NCI-H1694 treated with DMSO at 0.1 percent for 48 hours (cell line): Measurements from ENCODE around the gene VTI1B.
A peak's percentile ranks its signal among the peaks of the same experiment; 100 is the strongest.
"Not testable (repeated sequence)": the region's sequence is repeated elsewhere in the genome, so short reads cannot be mapped to it uniquely, and the experiment has no call there.

Experiments
- DNase-seq: peaks from one replicate; lab custom pipeline; 2025; lab: John Stamatoyannopoulos, UW

Gene VTI1B

DNA sequence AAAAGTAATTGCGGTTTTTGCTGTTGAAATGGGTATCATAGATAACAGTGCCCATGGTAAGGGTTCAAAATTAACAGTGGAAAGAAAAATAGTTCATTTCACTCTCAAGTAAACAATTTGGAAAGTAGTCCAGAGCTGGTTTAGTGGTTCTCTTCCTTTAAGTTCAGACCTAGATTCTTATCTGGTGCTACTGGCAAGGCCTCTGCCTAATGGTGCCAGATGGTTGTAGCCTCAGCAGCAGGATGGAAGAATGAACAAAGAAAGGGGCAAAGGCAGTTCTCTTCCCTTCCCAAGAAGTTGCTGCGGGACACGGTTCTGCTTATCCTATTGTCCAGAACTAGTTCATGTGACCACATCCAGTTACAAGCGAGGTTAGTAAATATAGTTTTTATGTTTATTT lies 44.2 kb downstream of the VTI1B start:
- no peak for DNase-seq

DNA sequence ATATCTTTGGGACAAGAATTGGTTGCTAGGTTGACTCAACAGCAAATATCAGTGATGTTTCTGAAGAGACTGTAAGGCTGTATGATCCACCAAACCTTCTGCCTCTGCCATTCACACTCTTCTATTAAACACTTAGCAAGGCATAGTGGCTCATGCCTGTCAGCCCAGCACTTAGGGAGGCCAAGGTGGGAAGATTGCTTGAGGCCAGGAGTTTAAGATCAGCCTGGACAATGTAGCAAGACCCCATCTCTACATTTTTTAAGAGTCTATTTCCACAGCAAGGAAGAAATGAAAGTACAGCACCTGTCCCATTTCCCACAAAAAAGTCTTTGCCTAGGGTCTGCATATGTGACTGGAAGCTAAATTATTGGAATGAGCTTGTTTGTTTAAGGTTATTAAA lies 46.9 kb downstream of the VTI1B start:
- DNase-seq: no peak

DNA sequence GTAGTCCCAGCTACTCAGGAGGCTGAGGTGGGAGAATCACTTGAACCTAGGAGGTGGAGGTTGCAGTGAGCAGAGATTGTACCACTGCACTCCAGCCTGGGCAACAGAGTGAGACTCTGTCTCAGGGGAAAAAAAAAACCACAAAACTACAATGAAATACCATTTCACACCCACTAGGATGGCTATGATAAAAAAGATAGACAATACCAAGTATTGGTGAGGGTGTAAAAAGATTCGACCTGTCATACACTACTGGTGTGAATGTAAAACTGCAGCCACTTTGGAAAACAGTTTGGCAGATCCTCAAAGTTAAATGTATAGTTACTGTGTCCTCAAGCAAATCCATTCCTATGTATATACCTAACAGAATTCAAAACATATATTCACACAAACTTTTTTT lies 48.3 kb downstream of the VTI1B start:
- DNase-seq: not testable (repeated sequence)

DNA sequence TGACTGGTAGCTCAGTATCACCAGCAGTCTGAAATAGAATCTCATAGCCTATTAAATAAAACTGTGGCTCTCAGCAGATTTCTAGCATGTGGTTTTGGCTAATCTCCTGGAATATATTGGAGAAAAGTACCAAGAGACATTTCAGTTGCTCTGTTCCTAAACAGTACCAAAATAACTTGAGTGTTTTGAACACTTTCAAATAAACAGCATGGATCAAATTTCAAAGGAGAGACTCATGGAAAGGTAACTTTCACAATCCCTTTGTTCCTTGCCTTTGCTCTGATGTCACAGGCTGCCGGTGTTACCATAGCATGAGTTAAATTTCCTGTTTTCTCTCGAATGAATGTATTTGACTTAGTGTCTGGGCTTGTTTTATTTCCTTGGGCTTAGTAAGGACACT lies 51.3 kb downstream of the VTI1B start:
- no peak for DNase-seq

DNA sequence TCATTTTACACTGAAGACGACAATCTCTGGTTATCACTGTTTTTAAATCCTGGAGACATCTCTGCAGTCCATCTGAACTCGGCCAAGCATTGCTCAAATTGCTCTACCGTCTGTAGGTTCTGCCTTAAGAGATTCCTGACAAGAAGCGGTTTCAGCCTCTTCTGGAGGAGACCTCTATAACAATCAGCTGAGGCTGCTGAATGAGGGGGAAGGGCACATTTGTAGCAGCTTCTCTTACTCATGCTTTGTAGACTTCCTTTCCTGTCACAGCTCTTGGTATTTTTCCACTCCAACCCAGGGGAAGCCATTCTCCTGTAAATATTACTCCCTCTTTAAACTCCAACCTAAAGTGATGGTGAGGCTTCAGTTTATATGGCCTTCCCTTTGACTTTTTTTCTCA lies 51.8 kb downstream of the VTI1B start:
- DNase-seq: no peak

DNA sequence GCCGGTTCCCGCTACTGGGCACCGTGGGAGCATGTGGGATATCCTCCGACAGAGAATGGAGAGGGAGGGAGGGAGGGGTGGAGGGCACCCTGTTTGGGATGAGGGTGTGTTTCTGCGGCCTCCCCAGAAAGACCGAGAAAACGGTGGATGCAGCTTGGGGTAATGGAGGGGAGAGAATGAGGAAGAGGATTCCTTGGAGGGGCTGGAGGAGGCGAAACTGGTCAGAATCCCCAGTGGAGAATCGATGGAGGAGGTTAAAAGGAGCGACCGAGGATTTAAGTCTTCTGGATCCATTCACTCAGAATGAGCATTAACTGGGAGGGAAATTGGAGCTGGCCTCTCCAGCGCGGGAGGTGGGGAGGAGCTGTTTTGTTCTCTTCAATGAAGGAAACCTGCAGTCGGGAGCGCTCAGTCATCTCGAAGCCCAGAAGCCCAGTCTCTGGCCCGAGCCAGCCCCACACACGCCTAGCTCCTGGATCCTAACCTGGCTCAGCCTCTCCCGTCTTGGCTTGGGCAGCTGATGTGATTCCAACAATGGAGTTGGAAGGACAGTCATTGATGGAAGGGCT lies 54.1 kb downstream of the VTI1B start:
- no peak for DNase-seq

DNA sequence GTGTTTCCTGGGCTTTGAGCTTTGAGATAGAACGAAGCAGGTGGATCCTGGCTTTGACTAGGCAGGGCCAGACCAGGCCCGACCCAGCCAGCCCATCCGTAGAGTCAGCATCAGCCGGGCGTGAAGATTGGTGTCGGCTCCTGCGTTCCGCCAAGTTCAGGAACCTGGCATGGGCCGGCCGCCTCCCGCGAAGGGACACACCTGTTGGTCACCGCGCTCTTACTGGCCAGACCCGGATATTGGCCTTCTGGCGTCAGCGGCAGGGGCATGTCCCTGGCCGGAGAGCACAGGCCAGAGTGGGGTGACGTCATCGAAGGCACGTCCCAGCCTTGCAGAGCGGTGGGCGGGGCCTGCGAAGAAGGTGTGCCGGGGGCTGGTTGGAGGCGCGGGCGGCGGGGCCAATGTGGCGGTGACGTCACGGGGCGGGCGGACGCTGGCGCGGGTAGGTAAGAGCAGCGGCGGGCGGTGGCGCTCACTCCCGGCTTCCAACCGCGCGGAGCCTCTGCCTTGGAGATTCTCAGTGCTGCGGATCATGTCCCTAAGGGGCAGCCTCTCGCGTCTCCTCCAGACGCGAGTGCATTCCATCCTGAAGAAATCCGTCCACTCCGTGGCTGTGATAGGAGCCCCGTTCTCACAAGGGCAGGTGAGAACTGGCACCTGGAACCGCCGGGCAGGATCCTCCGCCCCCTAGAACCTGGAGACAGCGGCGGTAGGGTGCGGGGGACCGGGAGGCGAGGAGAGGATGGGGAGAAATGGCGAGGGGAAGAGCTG lies 54.8 kb downstream of the VTI1B start, which contains the start of gene ARG2:
Gene ARG2 (plus strand): TSS at position 475 of the 771 bp plus-strand sequence. CDS start 58 bp downstream, at position 533.
- peak; percentile 65 for DNase-seq

DNA sequence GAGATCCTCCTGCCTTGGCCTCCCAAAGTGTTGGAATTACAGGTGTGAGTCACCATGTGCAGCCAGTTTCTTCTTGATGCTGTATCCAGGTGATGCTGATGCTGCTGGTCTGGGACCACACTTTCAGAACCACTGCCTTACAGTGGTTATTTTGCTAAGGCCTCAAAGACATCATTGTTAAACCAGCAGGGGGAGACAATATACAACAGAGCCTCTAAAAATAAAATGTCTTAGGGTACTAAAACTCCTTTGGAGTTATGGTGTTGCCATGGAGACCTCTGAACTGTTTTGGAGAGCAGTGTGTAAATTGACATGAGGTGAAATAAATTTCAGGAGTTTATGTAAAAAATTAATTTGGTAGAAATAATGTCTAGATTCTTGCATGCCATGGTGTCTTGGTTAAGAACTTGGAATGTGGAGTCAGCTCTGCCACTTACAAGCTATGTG lies 55.8 kb downstream of the VTI1B start:
- peak; percentile 84 for DNase-seq

DNA sequence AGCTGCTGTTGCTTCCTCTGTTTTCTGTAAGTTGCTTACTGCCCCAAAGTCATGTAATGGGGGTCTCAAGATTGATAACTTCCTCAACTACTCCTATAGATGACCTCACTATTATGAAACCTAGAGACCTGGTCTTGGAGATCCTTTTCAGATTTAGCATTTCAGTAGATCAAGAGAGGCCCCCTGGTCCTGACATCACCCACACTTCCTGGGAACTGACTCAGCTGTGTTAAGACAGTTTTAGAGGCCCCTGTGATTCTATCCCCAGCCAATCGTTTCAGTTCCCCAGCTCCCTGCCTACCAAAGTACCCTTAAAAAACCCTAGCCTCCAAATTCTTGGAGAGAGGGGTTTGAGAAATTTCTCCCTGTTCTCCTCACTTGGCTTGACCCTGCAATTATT lies 63.9 kb downstream of the VTI1B start:
- DNase-seq: no peak

DNA sequence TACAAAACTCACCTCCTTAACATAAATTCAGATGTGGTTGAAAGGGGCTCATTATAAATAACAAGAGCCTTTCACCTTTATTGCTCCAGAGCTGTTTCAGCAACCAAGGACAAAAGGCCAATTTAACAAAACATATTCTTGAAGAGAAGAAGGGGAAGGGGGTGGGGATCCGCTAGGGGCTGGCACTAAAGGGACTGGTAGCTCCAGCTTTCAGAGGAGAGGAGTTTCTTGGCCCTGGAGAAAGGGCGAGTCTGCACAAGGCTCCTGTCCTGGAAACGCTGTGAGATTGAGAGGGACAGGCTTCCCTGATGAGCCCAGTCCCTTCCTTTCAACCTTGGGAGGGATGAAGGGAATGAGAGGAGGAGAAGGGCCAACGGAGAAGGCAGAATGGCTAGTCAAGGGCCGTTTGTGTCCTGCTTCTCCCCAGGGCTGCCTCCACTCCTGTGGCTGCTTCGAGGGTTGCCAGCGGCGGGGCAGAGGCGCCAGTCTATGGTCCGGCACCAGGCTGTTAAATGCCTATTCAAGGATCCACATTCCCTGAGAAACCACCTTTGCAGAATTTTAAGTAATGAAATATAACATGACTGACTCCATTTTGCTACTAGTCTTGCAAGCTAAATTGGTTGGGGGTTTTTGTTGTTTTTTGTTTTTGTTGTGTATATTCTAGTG lies 64.7 kb downstream of the VTI1B start:
- no peak for DNase-seq

DNA sequence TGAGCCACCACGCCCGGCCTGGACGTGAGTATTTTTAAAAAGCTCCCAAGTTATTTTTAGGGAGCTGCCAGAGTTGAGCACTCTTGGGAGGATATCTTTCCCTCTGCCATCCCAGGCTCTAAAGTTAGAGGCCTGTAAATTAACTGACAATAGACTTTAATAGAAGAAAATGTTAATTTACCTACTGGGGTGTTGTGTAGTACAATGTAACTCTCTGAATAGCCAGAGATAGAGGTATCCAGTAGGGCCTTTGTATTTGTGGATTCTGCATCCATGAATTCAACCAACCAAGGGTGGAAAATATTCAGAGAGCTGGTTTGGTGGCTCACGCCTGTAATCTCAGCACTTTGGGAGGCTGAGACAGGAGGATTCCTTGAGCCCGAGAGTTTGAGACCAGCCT lies 66.8 kb downstream of the VTI1B start:
- DNase-seq: no peak

DNA sequence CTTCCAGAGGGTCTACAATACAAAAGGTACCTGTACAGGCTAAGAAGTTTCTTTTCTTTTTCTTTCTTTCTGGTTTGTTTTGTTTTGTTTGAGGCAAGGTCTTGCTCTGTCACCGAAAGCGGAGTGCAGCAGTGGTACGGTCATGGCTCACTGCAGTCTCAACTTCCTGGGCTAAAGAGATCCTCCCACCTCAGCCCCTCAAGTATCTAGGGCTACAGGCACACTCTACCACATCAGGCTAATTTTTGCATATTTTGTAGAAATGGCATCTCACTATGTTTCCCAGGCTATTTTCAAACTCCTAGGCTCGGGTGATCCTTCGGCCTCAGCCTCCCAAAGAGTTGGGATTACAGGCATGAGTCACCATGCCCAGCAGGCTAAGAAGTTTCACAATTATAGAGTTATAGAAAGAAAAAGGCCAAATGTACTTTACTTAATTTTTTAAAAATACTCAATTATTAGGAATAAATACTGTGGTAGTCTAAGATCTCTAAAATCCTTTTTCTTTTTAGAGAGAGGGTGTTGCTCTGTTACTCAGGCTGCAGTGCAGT lies 71.4 kb downstream of the VTI1B start:
- DNase-seq: no peak

DNA sequence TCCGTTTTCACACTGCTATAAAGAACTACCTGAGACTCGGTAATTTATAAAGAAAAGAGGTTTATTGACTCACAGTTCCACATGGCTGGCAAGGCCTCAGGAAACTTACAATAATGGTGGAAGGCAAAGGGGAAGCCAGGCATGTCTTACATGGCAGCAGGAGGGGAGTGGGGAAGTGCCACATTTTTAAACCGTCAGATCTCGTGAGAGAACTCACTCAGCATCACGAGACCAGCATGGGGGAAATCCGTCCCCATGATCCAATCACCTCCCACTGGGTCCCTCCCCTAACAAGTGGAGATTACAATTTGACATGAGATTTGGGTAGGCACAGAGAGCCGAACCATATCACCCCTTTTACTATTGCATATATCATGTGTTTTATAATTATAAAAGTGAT lies 72.4 kb downstream of the VTI1B start:
- no peak for DNase-seq

DNA sequence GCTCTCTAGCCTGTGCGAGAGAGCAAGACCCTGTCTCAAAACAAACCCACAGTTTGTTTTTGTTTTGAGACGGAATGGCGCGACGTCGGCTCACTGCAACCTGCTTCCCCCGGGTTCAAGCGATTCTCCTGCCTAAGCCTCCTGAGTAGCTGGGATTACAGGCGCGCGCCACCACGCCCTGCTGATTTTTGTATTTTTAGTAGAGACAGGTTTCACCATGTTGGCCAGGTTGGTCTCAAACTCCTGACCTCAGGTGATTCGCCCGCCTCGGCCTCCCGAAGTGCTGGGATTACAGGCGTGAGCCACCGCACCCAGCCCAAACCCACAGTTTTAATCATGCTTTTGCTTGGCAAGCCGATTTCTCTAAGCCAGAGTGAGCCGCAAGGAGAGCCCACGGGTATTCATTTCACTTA lies 73.9 kb downstream of the VTI1B start:
- DNase-seq: not testable (repeated sequence)

DNA sequence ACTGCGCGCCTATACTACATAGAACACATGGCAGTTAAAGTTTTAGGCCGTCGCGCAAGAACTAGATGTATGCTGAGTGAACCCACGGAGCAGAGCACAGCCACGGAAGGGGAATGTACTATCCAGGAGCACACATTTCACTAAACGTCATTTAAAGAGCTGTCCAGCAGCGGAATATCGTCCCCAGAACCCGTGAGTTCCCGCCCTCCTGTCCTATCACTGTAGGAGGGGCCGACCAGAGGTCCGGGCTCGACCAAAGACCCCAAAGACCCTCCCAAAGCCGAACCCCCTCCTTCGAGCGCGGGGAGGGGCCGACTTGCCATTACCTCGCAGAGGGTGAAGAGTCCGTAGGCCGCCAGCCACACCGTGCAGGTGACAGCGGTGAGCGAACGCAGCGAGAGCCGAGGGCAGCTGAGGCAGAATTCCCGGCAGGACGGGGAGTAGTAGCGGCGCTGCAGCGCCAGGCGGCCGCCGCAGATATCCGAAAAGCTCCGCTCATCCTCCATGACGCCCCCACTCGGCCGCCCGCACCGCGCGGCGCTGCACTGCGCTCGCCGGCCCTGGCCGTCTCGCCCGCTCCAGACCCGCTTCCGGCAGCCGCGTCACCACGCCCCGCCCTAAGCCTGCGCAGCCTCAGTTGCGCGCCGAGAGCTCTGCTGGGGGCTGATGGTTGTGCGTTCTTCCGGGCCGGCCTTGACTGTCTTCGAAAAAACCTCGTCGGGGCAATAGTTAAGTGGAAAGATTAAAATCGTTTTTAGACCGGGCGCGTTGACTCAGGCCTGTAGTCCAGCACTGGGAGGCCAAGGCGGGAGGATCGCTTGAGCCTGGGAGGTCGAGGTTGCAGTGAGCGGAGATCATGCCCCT lies 74.5 kb downstream of the VTI1B start, which contains the start of gene PIGH:
Gene PIGH (minus strand): TSS at position 571 of the 864 bp plus-strand sequence. CDS start 65 bp downstream, at position 506.
- DNase-seq: peak; percentile 88
